H1 (cell line): ENCODE measurements around the gene NFX1. TPM values are rescaled to one million over a fixed set of nuclear protein-coding genes. Genes with fewer than 3 reads are reported as not detected.

Experiments used
- ASH2L ChIP-seq: fragments of 200-600, 300-600 bp; sonication (generic); IDR thresholded peaks from one replicate; pipeline ENCODE4 v1.7.1; 2017; ENCODE audit warnings: low read length
- BCL11A ChIP-seq, 2 experiments: IDR thresholded peaks; one replicate each; pipeline ENCODE4 v1.6.1; 2011; ENCODE audit warnings: low read depth in 2 of 2, low read length in 2 of 2, mild to moderate bottlenecking in 2 of 2
- CHD1 ChIP-seq: IDR thresholded peaks from 2 replicates; pipeline ENCODE4 v1.6.1; 2012; ENCODE audit warnings: low read depth, low read length, improper control_type of control experiment
- CHD7 ChIP-seq: fragments of 300-600 bp; sonication (generic); IDR thresholded peaks from 2 replicates; pipeline ENCODE4 v1.7.1; 2012; ENCODE audit warnings: low read length, moderate library complexity, mild to moderate bottlenecking, inconsistent platforms; ENCODE audit not compliant: insufficient replicate concordance
- MAFK ChIP-seq: IDR thresholded peaks from 2 replicates; pipeline ENCODE4 v1.6.1; 2012; ENCODE audit warnings: low read depth, mild to moderate bottlenecking, improper control_type of control experiment, low read length
- POLR2A ChIP-seq, 2 experiments: IDR thresholded peaks; 1 replicate in 1 of 2; 2 replicates in 1 of 2; pipeline ENCODE4 v1.6.1; 2011; ENCODE audit warnings: low read depth in 2 of 2, low read length in 2 of 2, mild to moderate bottlenecking in 2 of 2; ENCODE audit errors: control extremely low read depth in 1 of 2
- SIN3A ChIP-seq, 2 experiments: IDR thresholded peaks in 1 of 2; conservative IDR thresholded peaks in 1 of 2; 2 replicates each; pipeline ENCODE4 v1.6.1; 2011 to 2012; ENCODE audit warnings: low read length in 2 of 2, improper control_type of control experiment in 1 of 2, low read depth in 1 of 2, mild to moderate bottlenecking in 1 of 2
- SP1 ChIP-seq: IDR thresholded peaks from 2 replicates; pipeline ENCODE4 v1.6.1; 2011; ENCODE audit warnings: low read depth, low read length
- SRF ChIP-seq: IDR thresholded peaks from 2 replicates; pipeline ENCODE4 v1.6.1; 2011; ENCODE audit warnings: mild to moderate bottlenecking, low read depth, low read length, moderate library complexity
- SUZ12 ChIP-seq: fragments of 200-600 bp; sonication (generic); IDR thresholded peaks from 2 replicates; pipeline ENCODE4 v1.6.1; 2012; ENCODE audit warnings: mild to moderate bottlenecking, inconsistent platforms, low read length, moderate library complexity, mixed read lengths
- YY1 ChIP-seq: IDR thresholded peaks from 2 replicates; pipeline ENCODE4 v1.6.1; 2011; ENCODE audit warnings: low read depth, mild to moderate bottlenecking, low read length
- polyA plus RNA-seq, 7 experiments: library from polyadenylated mRNA; depleted of rRNA in 3 of 7; stranded (reverse) in 5 of 7; unstranded in 2 of 7; fragments of >200 nt in 5 of 7; fragments of 200-250 nt in 2 of 7; gene quantifications; 1 replicate in 5 of 7; 2 replicates in 1 of 7; 4 replicates in 1 of 7; pipeline versions ENCODE4 v1.2.1 to v1.2.3, GENCODE V29; 2011 to 2013; ENCODE audit warnings: missing spikeins in 2 of 7, mixed read lengths in 2 of 7
- total RNA-seq: library from RNA; stranded (reverse); fragmentation: NEBNext Ultra II Directional; extraction: Animal tissue kit (Norgen Biotek cat#: 25700); gene quantifications from 2 replicates; pipeline ENCODE4 v1.2.1, GENCODE V29; 2021

NFX1 gene
- total and polyA plus RNA-seq, 2 of the 8 experiments (the other 6 are each of a cell fraction or from before 2014, with no cell fraction given) = 19.4 to 28.4 TPM

- TF ChIP-seq CHD7 = no peak
- peak in 1 of 2 experiments; percentile 66; a peak in 1 of 3 replicates for TF ChIP-seq POLR2A (IDR thresholded peaks at IDR 0.05; ENCODE audit: control extremely low read depth in 1 of 2, low read depth in 2 of 2, low read length in 2 of 2)
- no peak for TF ChIP-seq SUZ12
- peak in 1 of 2 experiments; percentile 72; a peak in 2 of 4 replicates for TF ChIP-seq SIN3A (conservative IDR thresholded peaks at IDR 0.05 in 1 of 2, IDR thresholded peaks at IDR 0.05 in 1 of 2; ENCODE audit: low read depth in 1 of 2, low read length in 2 of 2)
- peak; percentile 94 for TF ChIP-seq SP1
- TF ChIP-seq ASH2L = no peak
- TF ChIP-seq YY1 = 0 out of 2 replicates have a peak, but pooled peaks have one; percentile 4
- TF ChIP-seq SRF = peak; percentile 6; the same call in 1 of the 2 replicates
- no peak for TF ChIP-seq CHD1
- TF ChIP-seq BCL11A (IDR thresholded peaks at IDR 0.05; ENCODE audit: low read depth in 2 of 2, low read length in 2 of 2) = no peak
- TF ChIP-seq MAFK = no peak
Measured at GRCh38 chr9:33264473-33265177, 25.7 kb upstream of the NFX1 start, which contains the start of the genes BAG1 and CHMP5 (continued).
